ENCODE measurements around the gene TNS3.

GRCh38 chr7:47255007-47255406, 326.9 kb downstream of the TNS3 start:
- TF ChIP-seq POLR2A (IDR thresholded peaks at IDR 0.05; ENCODE audit: low read length) (no peak), GATA1 (IDR thresholded peaks at IDR 0.05; ENCODE audit: low read depth, low read length) (no peak)
